ENCODE measurements around the gene USP5.

Gene USP5

GRCh38 chr12:6825398-6826124 lies 26.4 kb upstream of the USP5 start:
- DNase-seq (ENCODE audit: low read depth), result peak; percentile 68

- no peak for DNase-seq (ENCODE audit: low read depth)
These were observed 25.7 kb upstream of the USP5 start for GRCh38 chr12:6826125-6826733.

GRCh38 chr12:6826734-6827436 lies 25.1 kb upstream of the USP5 start:
- no peak for DNase-seq (ENCODE audit: low read depth)

GRCh38 chr12:6827437-6827911 lies 24.5 kb upstream of the USP5 start:
- peak; percentile 26 for DNase-seq (ENCODE audit: low read depth)

- no peak for DNase-seq (ENCODE audit: low read depth)
These were observed 23.8 kb upstream of the USP5 start, which contains the start of gene P3H3 for GRCh38 chr12:6827982-6828780. P3H3 (plus strand) TSS chr12:6828407; CDS start chr12:6828441, 34 bp downstream.

- DNase-seq (ENCODE audit: low read depth), result no peak
These were observed 23.0 kb upstream of the USP5 start for GRCh38 chr12:6828781-6829535.

GRCh38 chr12:6829536-6830220 lies 22.3 kb upstream of the USP5 start:
- no peak for DNase-seq (ENCODE audit: low read depth)

GRCh38 chr12:6830286-6830890 lies 21.6 kb upstream of the USP5 start:
- DNase-seq (ENCODE audit: low read depth), result no peak

GRCh38 chr12:6830999-6831398 lies 21.0 kb upstream of the USP5 start:
- no peak for DNase-seq (ENCODE audit: low read depth)

GRCh38 chr12:6831450-6831995 lies 20.4 kb upstream of the USP5 start:
- DNase-seq (ENCODE audit: low read depth), result no peak

- no peak for DNase-seq (ENCODE audit: low read depth)
These were observed 19.8 kb upstream of the USP5 start for GRCh38 chr12:6832125-6832524.

GRCh38 chr12:6833189-6833890 lies 18.6 kb upstream of the USP5 start:
- no peak for DNase-seq (ENCODE audit: low read depth)

- no peak for DNase-seq (ENCODE audit: low read depth)
These were observed 17.7 kb upstream of the USP5 start for GRCh38 chr12:6834254-6834653.

GRCh38 chr12:6834873-6835272 lies 17.1 kb upstream of the USP5 start:
- DNase-seq (ENCODE audit: low read depth), result no peak

- no peak for DNase-seq (ENCODE audit: low read depth)
These were observed 15.1 kb upstream of the USP5 start for GRCh38 chr12:6836851-6837250.

GRCh38 chr12:6837370-6838060 lies 14.4 kb upstream of the USP5 start:
- no peak for DNase-seq (ENCODE audit: low read depth)

GRCh38 chr12:6838854-6839253 lies 13.1 kb upstream of the USP5 start:
- no peak for DNase-seq (ENCODE audit: low read depth)

- no peak for DNase-seq (ENCODE audit: low read depth)
These were observed 12.3 kb upstream of the USP5 start for GRCh38 chr12:6839482-6840201.

All from stimulated activated CD8-positive, alpha-beta memory T cell treated with anti-CD3 and anti-CD28 coated beads, Interleukin-7, amount 100 ng/mL, for 24 hours (primary cell).